NCI-H187 treated with DMSO at 0.1 percent for 48 hours (cell line): ENCODE measurements around the gene THSD7B.
"Not testable (repeated sequence)": the region's sequence is repeated elsewhere in the genome, so short reads cannot be mapped to it uniquely, and the experiment has no call there.

Source experiments
- DNase-seq: peaks from one replicate; lab custom pipeline; 2025; lab: John Stamatoyannopoulos, UW

The THSD7B gene

GRCh38 chr2:137255990-137256389, 490.6 kb downstream of the THSD7B start:
- DNase-seq, result no peak

GRCh38 chr2:137261881-137262585, 496.7 kb downstream of the THSD7B start:
- DNase-seq, result no peak

GRCh38 chr2:137262594-137262993, 497.2 kb downstream of the THSD7B start:
- DNase-seq, result peak; percentile 6

GRCh38 chr2:137287913-137288639, 522.7 kb downstream of the THSD7B start:
- DNase-seq, result no peak

- DNase-seq, result no peak
Observed at GRCh38 chr2:137291836-137292570, 526.7 kb downstream of the THSD7B start.

- DNase-seq, result no peak
Observed at GRCh38 chr2:137298377-137298776, 533.0 kb downstream of the THSD7B start.

GRCh38 chr2:137300987-137301386, 535.6 kb downstream of the THSD7B start:
- no peak for DNase-seq

- no peak for DNase-seq
Observed at GRCh38 chr2:137302957-137303356, 537.6 kb downstream of the THSD7B start.

- DNase-seq, result no peak
Observed at GRCh38 chr2:137316075-137316474, 550.7 kb downstream of the THSD7B start.

- DNase-seq, result no peak
Observed at GRCh38 chr2:137321566-137321965, 556.2 kb downstream of the THSD7B start.

- not testable (repeated sequence) for DNase-seq
Observed at GRCh38 chr2:137331562-137331961, 566.2 kb downstream of the THSD7B start.

- no peak for DNase-seq
Observed at GRCh38 chr2:137333386-137334165, 568.2 kb downstream of the THSD7B start.

- DNase-seq, result no peak
Observed at GRCh38 chr2:137336067-137336466, 570.7 kb downstream of the THSD7B start.

- DNase-seq, result peak; percentile 39
Observed at GRCh38 chr2:137339051-137339450, 573.7 kb downstream of the THSD7B start.

- DNase-seq, result no peak
Observed at GRCh38 chr2:137345994-137346393, 580.6 kb downstream of the THSD7B start.

- no peak for DNase-seq
Observed at GRCh38 chr2:137348301-137348700, 583.0 kb downstream of the THSD7B start.

- no peak for DNase-seq
Observed at GRCh38 chr2:137357634-137358033, 592.3 kb downstream of the THSD7B start.

GRCh38 chr2:137367361-137367760, 602.0 kb downstream of the THSD7B start:
- no peak for DNase-seq

GRCh38 chr2:137369106-137369505, 603.8 kb downstream of the THSD7B start:
- no peak for DNase-seq

- DNase-seq, result no peak
Observed at GRCh38 chr2:137379186-137379585, 613.8 kb downstream of the THSD7B start.

GRCh38 chr2:137380610-137381009, 615.3 kb downstream of the THSD7B start:
- no peak for DNase-seq

- DNase-seq, result no peak
Observed at GRCh38 chr2:137381731-137382130, 616.4 kb downstream of the THSD7B start.
